MG63 (cell line): Measurements from ENCODE around the gene RAD50. TPM values are rescaled to one million over a fixed set of nuclear protein-coding genes. Genes with fewer than 3 reads are reported as not detected.
"Not testable (repeated sequence)": the region's sequence is repeated elsewhere in the genome, so short reads cannot be mapped to it uniquely, and the experiment has no call there.

Experiments
- DNase-seq: peaks from one replicate; pipeline ENCODE4 v3.0.0-alpha.2; 2020
- H3K27me3 ChIP-seq: fragments of 250-450 bp; sonication (Bioruptor Pico); 2 replicates; pipeline ENCODE4 v1.5.1; 2020; ENCODE audit warnings: mild to moderate bottlenecking, moderate library complexity
- H3K36me3 ChIP-seq: fragments of 250-450 bp; sonication (Bioruptor Pico); 2 replicates; pipeline ENCODE4 v1.5.1; 2020; ENCODE audit warnings: mild to moderate bottlenecking, moderate library complexity
- H3K4me3 ChIP-seq: fragments of 250-450 bp; sonication (Bioruptor Pico); 2 replicates; pipeline ENCODE4 v1.5.1; 2020; ENCODE audit warnings: mild to moderate bottlenecking, moderate library complexity
- H3K9me3 ChIP-seq: fragments of 250-450 bp; sonication (Bioruptor Pico); 2 replicates; pipeline ENCODE4 v1.5.1; 2020; ENCODE audit warnings: mild to moderate bottlenecking, moderate library complexity
- total RNA-seq: library from RNA; depleted of rRNA; stranded (reverse); fragments of >200 nt; shearing (Covaris generic); gene quantifications from 2 replicates; pipeline ENCODE4 v1.2.3, GENCODE V29; 2014; ENCODE audit warnings: low replicate concordance

RAD50 gene
- total RNA-seq, 1 experiment from 2014 or later: 35.7 TPM

GRCh38 chr5:132547269-132547668, 9.5 kb upstream of the RAD50 start:
- Histone ChIP-seq H3K36me3 (no peaks in the 10 kb centered on the region), H3K27me3 (peaks cover 7% of the 10 kb centered on the region), H3K9me3 (0 out of 2 replicates have a peak, but pooled peaks cover 2% of the 10 kb centered on the region), H3K4me3 (no peak overlapping the region)
- no peak for DNase-seq

GRCh38 chr5:132548834-132549233, 7.9 kb upstream of the RAD50 start:
- H3K27me3 ChIP-seq, H3K4me3 ChIP-seq, H3K9me3 ChIP-seq, DNase-seq, H3K36me3 ChIP-seq: not testable (repeated sequence)

- peaks cover 7% of the 10 kb centered on the region for H3K27me3 ChIP-seq
- H3K9me3 ChIP-seq: 0 out of 2 replicates have a peak, but pooled peaks cover 2% of the 10 kb centered on the region
- no peaks in the 10 kb centered on the region for H3K36me3 ChIP-seq
- no peak for DNase-seq
- H3K4me3 ChIP-seq: no peak overlapping the region
Measured at GRCh38 chr5:132549576-132549975, 7.2 kb upstream of the RAD50 start.

GRCh38 chr5:132556153-132556762, 519 bp upstream of the RAD50 start:
- H3K4me3 ChIP-seq: peak overlapping the region; percentile 81
- H3K36me3 ChIP-seq: peaks cover 22% of the 10 kb centered on the region
- no peak for DNase-seq
- no peaks in the 10 kb centered on the region for H3K27me3 ChIP-seq
- H3K9me3 ChIP-seq: no peaks in the 10 kb centered on the region

- DNase-seq: peak; percentile 53
- H3K27me3 ChIP-seq: no peaks in the 10 kb centered on the region
- H3K9me3 ChIP-seq: no peaks in the 10 kb centered on the region
- H3K36me3 ChIP-seq: peaks cover 36% of the 10 kb centered on the region
- H3K4me3 ChIP-seq: peak overlapping the region; percentile 81
Measured at GRCh38 chr5:132557478-132558172, 848 bp downstream of the RAD50 start.

- Histone ChIP-seq H3K4me3 (no peak overlapping the region), H3K27me3 (no peaks in the 10 kb centered on the region), H3K9me3 (no peaks in the 10 kb centered on the region), H3K36me3 (peaks cover 55% of the 10 kb centered on the region)
- no peak for DNase-seq
Measured at GRCh38 chr5:132559383-132560060, 2.7 kb downstream of the RAD50 start.

- DNase-seq: no peak
- no peaks in the 10 kb centered on the region for H3K9me3 ChIP-seq
- H3K27me3 ChIP-seq: no peaks in the 10 kb centered on the region
- peaks cover 66% of the 10 kb centered on the region for H3K36me3 ChIP-seq
- no peak overlapping the region for H3K4me3 ChIP-seq
Measured at GRCh38 chr5:132561601-132562000, 4.8 kb downstream of the RAD50 start.

- peaks cover 85% of the 10 kb centered on the region for H3K36me3 ChIP-seq
- not testable (repeated sequence) for H3K9me3 ChIP-seq, H3K27me3 ChIP-seq, DNase-seq, H3K4me3 ChIP-seq
Measured at GRCh38 chr5:132564555-132564954, 7.8 kb downstream of the RAD50 start.

GRCh38 chr5:132566657-132567056, 9.9 kb downstream of the RAD50 start:
- DNase-seq: no peak
- Histone ChIP-seq H3K4me3 (no peak overlapping the region), H3K9me3 (no peaks in the 10 kb centered on the region), H3K27me3 (no peaks in the 10 kb centered on the region), H3K36me3 (peaks cover 81% of the 10 kb centered on the region)

- DNase-seq: no peak
- 0 out of 2 replicates have a peak, but pooled peaks cover 4% of the 10 kb centered on the region for H3K9me3 ChIP-seq
- no peaks in the 10 kb centered on the region for H3K27me3 ChIP-seq
- H3K36me3 ChIP-seq: peaks cover 87% of the 10 kb centered on the region
- H3K4me3 ChIP-seq: no peak overlapping the region
Measured at GRCh38 chr5:132576123-132576522, 19.3 kb downstream of the RAD50 start.

- not testable (repeated sequence) for DNase-seq, H3K9me3 ChIP-seq, H3K4me3 ChIP-seq, H3K27me3 ChIP-seq
- peaks cover 85% of the 10 kb centered on the region for H3K36me3 ChIP-seq
Measured at GRCh38 chr5:132584560-132584959, 27.8 kb downstream of the RAD50 start.

- Histone ChIP-seq H3K9me3 (no peaks in the 10 kb centered on the region), H3K27me3 (no peaks in the 10 kb centered on the region), H3K4me3 (no peak overlapping the region), H3K36me3 (peaks cover 86% of the 10 kb centered on the region)
- DNase-seq: no peak
Measured at GRCh38 chr5:132586063-132586462, 29.3 kb downstream of the RAD50 start.

- Histone ChIP-seq H3K27me3 (no peaks in the 10 kb centered on the region), H3K4me3 (no peak overlapping the region), H3K36me3 (peaks cover 88% of the 10 kb centered on the region), H3K9me3 (no peaks in the 10 kb centered on the region)
- no peak for DNase-seq
Measured at GRCh38 chr5:132589467-132589866, 32.7 kb downstream of the RAD50 start.

- H3K36me3 ChIP-seq: peaks cover 90% of the 10 kb centered on the region
- no peak overlapping the region for H3K4me3 ChIP-seq
- no peaks in the 10 kb centered on the region for H3K27me3 ChIP-seq
- DNase-seq: no peak
- H3K9me3 ChIP-seq: no peaks in the 10 kb centered on the region
Measured at GRCh38 chr5:132591145-132591544, 34.4 kb downstream of the RAD50 start.

GRCh38 chr5:132592521-132592920, 35.7 kb downstream of the RAD50 start:
- no peaks in the 10 kb centered on the region for H3K9me3 ChIP-seq
- peaks cover 95% of the 10 kb centered on the region for H3K36me3 ChIP-seq
- H3K27me3 ChIP-seq: no peaks in the 10 kb centered on the region
- H3K4me3 ChIP-seq: no peak overlapping the region
- DNase-seq: no peak

GRCh38 chr5:132594170-132594569, 37.4 kb downstream of the RAD50 start:
- no peaks in the 10 kb centered on the region for H3K9me3 ChIP-seq
- H3K36me3 ChIP-seq: peaks cover 93% of the 10 kb centered on the region
- no peaks in the 10 kb centered on the region for H3K27me3 ChIP-seq
- no peak overlapping the region for H3K4me3 ChIP-seq
- DNase-seq: no peak

- no peaks in the 10 kb centered on the region for H3K9me3 ChIP-seq
- H3K4me3 ChIP-seq: no peak overlapping the region
- DNase-seq: no peak
- H3K36me3 ChIP-seq: peaks cover 92% of the 10 kb centered on the region
- no peaks in the 10 kb centered on the region for H3K27me3 ChIP-seq
Measured at GRCh38 chr5:132595624-132596023, 38.8 kb downstream of the RAD50 start.
